Mammary epithelial cell (primary cell): ENCODE measurements around the gene CCDC186.

Source experiments
- CTCF ChIP-seq, 2 donors: IDR thresholded peaks in 1 of 2; conservative IDR thresholded peaks in 1 of 2; 2 replicates each; pipeline ENCODE4 v1.5.1; 2011 to 2012; ENCODE audit warnings: inconsistent platforms in 2 of 2, low read length in 2 of 2, mild to moderate bottlenecking in 2 of 2, control low read depth in 1 of 2, low read depth in 1 of 2; ENCODE audit not compliant: insufficient read depth in 1 of 2; ENCODE audit errors: extremely low read depth in 1 of 2
- EZH2 ChIP-seq: IDR thresholded peaks from 2 replicates; pipeline ENCODE4 v1.6.1; 2012; ENCODE audit warnings: low read length, inconsistent platforms, borderline replicate concordance

GRCh38 chr10:114151486-114151885 is 22.5 kb downstream of the CCDC186 start:
- no peak for TF ChIP-seq CTCF (conservative IDR thresholded peaks at IDR 0.05 in 1 of 2, IDR thresholded peaks at IDR 0.05 in 1 of 2; ENCODE audit: extremely low read depth in 1 of 2, insufficient read depth in 1 of 2, low read depth in 1 of 2, low read length in 2 of 2)
- TF ChIP-seq EZH2, result no peak
